B cell (primary cell): ENCODE measurements around the gene RORC. TPM values are rescaled to one million over a fixed set of nuclear protein-coding genes. Genes with fewer than 3 reads are reported as not detected.

Experiments used
- ATAC-seq: fragments of 200-7000 bp; cut with Tn5 transposase; one replicate; pipeline ENCODE4 v1.10.0; 2021; ENCODE audit warnings: low read depth, mild to moderate bottlenecking, moderate number of reproducible peaks, moderate library complexity
- CTCF ChIA-PET: fragments of 350-600 bp; sonication (Branson Sonifier 250); formaldehyde crosslinking; loops from one replicate; lab custom pipeline; 2021; ENCODE audit warnings: antibody characterized with exemption, inconsistent platforms; lab: Charles Lee
- POLR2A ChIA-PET: fragments of 350-600 bp; sonication (Branson Sonifier 250); formaldehyde crosslinking; loops from one replicate; lab custom pipeline; 2021; ENCODE audit warnings: antibody characterized with exemption; lab: Charles Lee
- DNase-seq: peaks from one replicate; pipeline ENCODE4 v3.0.0; 2013
- H2AFZ ChIP-seq: 2 replicates; pipeline ENCODE4 v1.6.1; 2012; ENCODE audit warnings: mild to moderate bottlenecking, low read depth, low read length; ENCODE audit not compliant: insufficient read depth, poor library complexity, severe bottlenecking
- H3K27ac ChIP-seq, 2 donors: 1 replicate in 1 of 2; 2 replicates in 1 of 2; pipeline ENCODE4 v1.5.1; 2012 to 2013; ENCODE audit warnings: low read length in 2 of 2, mild to moderate bottlenecking in 2 of 2, moderate library complexity in 1 of 2
- H3K27me3 ChIP-seq, 4 experiments: fragments of 200-600 bp in 1 of 4; sonication (generic) in 1 of 4; replicated peaks in 1 of 4; 1 replicate in 2 of 4; 2 replicates in 2 of 4; pipeline versions ENCODE4 v1.6.1 to v1.7.0; 2013 to 2016; ENCODE audit warnings: low read length in 3 of 4, mild to moderate bottlenecking in 2 of 4, mixed read lengths in 1 of 4, moderate library complexity in 1 of 4; ENCODE audit not compliant: insufficient read depth in 4 of 4, control insufficient read depth in 3 of 4; ENCODE audit errors: control extremely low read depth in 1 of 4
- H3K36me3 ChIP-seq, 2 experiments: replicated peaks in 1 of 2; 1 replicate in 1 of 2; 2 replicates in 1 of 2; pipeline versions ENCODE4 v1.6.1 to v1.7.1; 2013; ENCODE audit warnings: low read length in 1 of 2; ENCODE audit not compliant: insufficient read depth in 2 of 2, control insufficient read depth in 1 of 2; ENCODE audit errors: control extremely low read depth in 1 of 2, extremely low read depth in 1 of 2
- H3K4me1 ChIP-seq, 2 donors: fragments of 200-600 bp in 1 of 2; sonication (generic) in 1 of 2; 1 replicate in 1 of 2; 2 replicates in 1 of 2; pipeline versions ENCODE4 v1.5.1 to v1.6.1; 2013 to 2017; ENCODE audit warnings: low read length in 2 of 2; ENCODE audit not compliant: control insufficient read depth in 2 of 2, insufficient read depth in 2 of 2
- H3K4me2 ChIP-seq: replicated peaks from 2 replicates; pipeline ENCODE3; 2012; ENCODE audit warnings: mild to moderate bottlenecking, low read depth, low read length; ENCODE audit not compliant: poor library complexity, severe bottlenecking
- H3K4me3 ChIP-seq, 5 experiments: fragments of 200-600 bp in 1 of 5; sonication (generic) in 1 of 5; 1 replicate in 3 of 5; 2 replicates in 2 of 5; pipeline versions ENCODE4 v1.5.1 to v1.7.0; 2011 to 2016; ENCODE audit warnings: low read length in 4 of 5, mild to moderate bottlenecking in 4 of 5, low read depth in 2 of 5, control low read depth in 1 of 5, moderate library complexity in 1 of 5; ENCODE audit not compliant: insufficient read depth in 1 of 5; ENCODE audit errors: control extremely low read depth in 1 of 5, extremely low read depth in 1 of 5
- H3K79me2 ChIP-seq: fragments of 200-600 bp; sonication (generic); one replicate; pipeline ENCODE4 v1.6.0; 2016; ENCODE audit warnings: low read length; ENCODE audit not compliant: control insufficient read depth, insufficient read depth
- H3K9ac ChIP-seq: fragments of 200-600 bp; sonication (generic); 2 replicates; pipeline ENCODE4 v1.6.1; 2017; ENCODE audit warnings: mild to moderate bottlenecking, low read length, moderate library complexity
- H3K9me3 ChIP-seq, 3 donors: one replicate each; pipeline versions ENCODE4 v1.6.1 to v1.7.1; 2013; ENCODE audit warnings: low read length in 2 of 3; ENCODE audit not compliant: control insufficient read depth in 2 of 3, insufficient read depth in 1 of 3; ENCODE audit errors: control extremely low read depth in 1 of 3
- H4K20me1 ChIP-seq: 2 replicates; pipeline ENCODE4 v1.6.0; 2012; ENCODE audit warnings: mild to moderate bottlenecking, low read length; ENCODE audit not compliant: insufficient read depth, control insufficient read depth, poor library complexity, severe bottlenecking
- H3K27ac Mint-ChIP-seq: one replicate; pipeline ENCODE4 v1.8.0; 2021; ENCODE audit warnings: mixed read lengths
- H3K27me3 Mint-ChIP-seq: one replicate; pipeline ENCODE4 v1.8.0; 2021; ENCODE audit warnings: mixed read lengths
- H3K4me1 Mint-ChIP-seq: one replicate; pipeline ENCODE4 v1.8.0; 2021; ENCODE audit warnings: mixed read lengths
- H3K4me3 Mint-ChIP-seq: one replicate; pipeline ENCODE4 v1.8.0; 2021; ENCODE audit warnings: mixed read lengths
- H3K9me3 Mint-ChIP-seq: one replicate; pipeline ENCODE4 v1.8.0; 2022; ENCODE audit warnings: mixed read lengths; ENCODE audit not compliant: insufficient read depth
- CTCF ChIP-seq: fragments of 200-600 bp; IDR thresholded peaks from one replicate; pipeline ENCODE4 v1.8.0; 2022; ENCODE audit warnings: antibody characterized with exemption, mild to moderate bottlenecking
- EZH2 ChIP-seq: IDR thresholded peaks from 2 replicates; pipeline ENCODE4 v1.6.1; 2012; ENCODE audit warnings: borderline replicate concordance, low read depth, mild to moderate bottlenecking, moderate library complexity, low read length; ENCODE audit not compliant: insufficient read depth, poor library complexity, severe bottlenecking
- whole genome bisulfite sequencing: methylation state at CpG from one replicate; pipeline ENCODE4 v1.1.5; 2013; ENCODE audit warnings: missing lambda C conversion rate; ENCODE audit not compliant: insufficient coverage; 5-methylcytosine and 5-hydroxymethylcytosine counted together
- intact Hi-C: fragments of 100-400 bp; cut with micrococcal nuclease; formaldehyde crosslinking; loops from one replicate; pipeline ENCODE4 v1.10.0; 2022
- polyA plus RNA-seq: library from polyadenylated mRNA; depleted of rRNA; stranded (reverse); fragments of >200 nt; gene quantifications from 2 replicates; pipeline ENCODE4 v1.2.3, GENCODE V29; 2012
- total RNA-seq, 2 donors: library from RNA; stranded (reverse); fragments of 120-200 nt in 1 of 2; gene quantifications; 1 replicate in 1 of 2; 2 replicates in 1 of 2; pipeline versions ENCODE4 v1.2.3 to v1.2.4, GENCODE V29; 2013 to 2022

RORC gene
- total and polyA plus RNA-seq, 2 donors (not counting 1 experiment from before 2014, with no cell fraction given): 0.15 TPM; not detected in 1

GRCh38 chr1:151841141-151841540, 9.5 kb upstream of the RORC start:
- no peaks in the 10 kb centered on the region for H4K20me1 ChIP-seq
- Mint-ChIP-seq H3K27ac (no peak overlapping the region), H3K4me3 (no peak overlapping the region), H3K4me1 (peaks cover 41% of the 10 kb centered on the region), H3K9me3 (no peaks in the 10 kb centered on the region), H3K27me3 (peaks cover 10% of the 10 kb centered on the region)
- ChIA-PET POLR2A (no interaction called here), CTCF (interaction anchor here (2.3 kb wide), 1 partner anchor 247 kb away, joined by 10 read pairs; no protein-coding TSS in a partner anchor)
- intact Hi-C loops: loop anchor here (5.0 kb wide), 1 partner anchor 91 kb away; no protein-coding TSS in a partner anchor
- peaks cover 36 to 41% of the 10 kb centered on the region in 2 donors for H3K4me1 ChIP-seq
- no peak overlapping the region for H2AFZ ChIP-seq
- WGBS: 83% methylated on average over 1 of the region's 2 CpGs
- H3K27ac ChIP-seq: no peak overlapping the region
- H3K9ac ChIP-seq: no peak overlapping the region
- no peak overlapping the region for H3K4me3 ChIP-seq
- H3K79me2 ChIP-seq: no peaks in the 10 kb centered on the region
- no peak overlapping the region for H3K4me2 ChIP-seq
- H3K9me3 ChIP-seq: peaks cover 0 to 11% (median 0%) of the 10 kb centered on the region in 3 donors
- ATAC-seq: no peak
- no peaks in the 10 kb centered on the region for H3K36me3 ChIP-seq
- H3K27me3 ChIP-seq: peaks cover 0 to 20% (median 7%) of the 10 kb centered on the region in 4 experiments
- no peak for TF ChIP-seq EZH2
- no peak for TF ChIP-seq CTCF
- no peak for DNase-seq

GRCh38 chr1:151840421-151840820, 8.8 kb upstream of the RORC start:
- Mint-ChIP-seq H3K4me3 (peak overlapping the region; percentile 87), H3K9me3 (no peaks in the 10 kb centered on the region), H3K27ac (peak overlapping the region; percentile 81), H3K27me3 (peaks cover 10% of the 10 kb centered on the region), H3K4me1 (peaks cover 41% of the 10 kb centered on the region)
- no peaks in the 10 kb centered on the region for H4K20me1 ChIP-seq
- intact Hi-C loops: loop anchor here (5.0 kb wide), 1 partner anchor 92 kb away; no protein-coding TSS in a partner anchor
- ATAC-seq (no peak), DNase-seq (no peak)
- peaks cover 36 to 41% of the 10 kb centered on the region in 2 donors for H3K4me1 ChIP-seq
- ChIA-PET POLR2A (no interaction called here), CTCF (interaction anchor here (1.2 to 2.3 kb wide), 2 partner anchors 161 to 247 kb away, joined by 5 to 10 read pairs; no protein-coding TSS in a partner anchor)
- H3K79me2 ChIP-seq: no peaks in the 10 kb centered on the region
- H3K36me3 ChIP-seq: no peaks in the 10 kb centered on the region
- TF ChIP-seq CTCF (no peak), EZH2 (no peak)
- H3K4me2 ChIP-seq: peak overlapping the region; percentile 89
- no peak overlapping the region for H3K9ac ChIP-seq
- H3K4me3 ChIP-seq: no peak overlapping the region
- peaks cover 0 to 20% (median 7%) of the 10 kb centered on the region in 4 experiments for H3K27me3 ChIP-seq
- no peak overlapping the region for H3K27ac ChIP-seq
- peaks cover 0 to 11% (median 0%) of the 10 kb centered on the region in 3 donors for H3K9me3 ChIP-seq
- peak overlapping the region; percentile 69 for H2AFZ ChIP-seq
